ENCODE data around the gene NPEPL1.

The NPEPL1 gene

DNA sequence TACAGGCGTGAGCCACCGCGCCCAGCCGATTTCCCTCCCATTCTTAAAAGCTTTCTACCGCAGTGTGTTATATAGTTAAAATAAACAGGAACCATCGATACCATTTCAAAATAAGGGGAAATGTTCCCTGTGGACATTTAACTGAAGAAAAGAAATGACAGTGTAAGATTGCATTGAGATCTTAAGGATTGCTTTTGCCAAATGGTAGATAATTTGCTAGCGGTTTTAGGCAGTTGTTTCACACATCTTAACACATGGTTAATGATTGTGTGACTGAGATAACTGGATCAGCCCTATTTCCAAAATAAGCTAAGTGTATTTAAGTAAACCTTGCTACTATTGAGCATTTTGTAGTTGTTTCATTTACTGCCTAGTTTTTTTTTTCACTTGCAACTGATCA lies 25.9 kb upstream of the NPEPL1 start:
- FAIRE-seq (peak; percentile 20), DNase-seq (ENCODE audit: insufficient read length, low spot score) (no peak)
- TF ChIP-seq POU2F2 (IDR thresholded peaks at IDR 0.05; ENCODE audit: low read depth, low read length): no peak
- no peak for TF ChIP-seq POLR2AphosphoS5 (IDR thresholded peaks at IDR 0.05; ENCODE audit: low read depth, low read length)
- TF ChIP-seq SPI1 (IDR thresholded peaks at IDR 0.05; ENCODE audit: low read depth, low read length): no peak
- no peak for TF ChIP-seq POLR2A (IDR thresholded peaks at IDR 0.05; ENCODE audit: low read depth, low read length)
- no peak for TF ChIP-seq TAF1 (IDR thresholded peaks at IDR 0.05; ENCODE audit: low read depth, low read length)
- TF ChIP-seq PAX5 (IDR thresholded peaks at IDR 0.05; ENCODE audit: insufficient read depth, low read length, severe bottlenecking): no peak

DNA sequence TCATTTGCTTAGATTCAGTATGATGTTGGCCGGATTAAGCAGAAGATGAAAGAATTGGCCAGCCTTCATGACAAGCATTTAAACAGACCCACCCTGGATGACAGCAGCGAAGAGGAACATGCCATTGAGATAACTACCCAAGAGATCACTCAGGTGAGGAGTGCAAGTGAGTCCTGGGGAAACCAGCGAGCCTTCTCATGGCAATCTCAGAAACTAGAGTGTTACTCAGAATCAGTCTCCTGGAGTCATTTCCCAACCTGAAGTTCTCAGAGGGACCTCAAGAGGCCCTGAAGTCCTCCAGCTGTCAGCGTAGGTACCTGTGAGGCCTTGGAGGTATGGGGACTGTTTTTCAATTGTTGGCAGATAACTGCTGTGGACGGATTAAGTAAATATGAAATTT lies 24.6 kb upstream of the NPEPL1 start:
- FAIRE-seq: no peak
- no peak for DNase-seq (ENCODE audit: insufficient read length, low spot score)
- TF ChIP-seq TAF1 (IDR thresholded peaks at IDR 0.05; ENCODE audit: low read depth, low read length): no peak
- no peak for TF ChIP-seq POLR2AphosphoS5 (IDR thresholded peaks at IDR 0.05; ENCODE audit: low read depth, low read length)
- no peak for TF ChIP-seq PAX5 (IDR thresholded peaks at IDR 0.05; ENCODE audit: insufficient read depth, low read length, severe bottlenecking)
- TF ChIP-seq SPI1 (IDR thresholded peaks at IDR 0.05; ENCODE audit: low read depth, low read length): no peak
- TF ChIP-seq POLR2A (IDR thresholded peaks at IDR 0.05; ENCODE audit: low read depth, low read length): no peak
- TF ChIP-seq POU2F2 (IDR thresholded peaks at IDR 0.05; ENCODE audit: low read depth, low read length): no peak

DNA sequence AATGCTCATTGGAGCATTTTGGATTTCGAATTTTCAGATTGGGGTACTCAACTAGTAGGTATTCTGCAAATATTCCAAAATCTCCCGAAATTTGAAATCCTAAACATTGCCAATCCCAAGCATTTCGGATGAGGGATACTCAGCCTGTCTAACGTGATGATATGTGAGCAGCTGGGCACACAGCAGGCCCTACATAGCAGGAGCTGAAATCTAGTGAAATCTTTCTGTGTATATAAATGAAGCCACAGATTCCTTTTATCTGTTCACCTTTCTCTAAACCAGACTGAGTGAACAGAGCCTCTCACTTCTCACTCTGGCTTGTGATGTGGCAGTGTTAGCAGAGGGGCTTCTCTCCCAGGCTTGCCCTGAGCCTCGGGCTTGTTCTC lies 23.7 kb upstream of the NPEPL1 start:
- TF ChIP-seq POLR2A (IDR thresholded peaks at IDR 0.05; ENCODE audit: low read depth, low read length) (no peak), POLR2AphosphoS5 (IDR thresholded peaks at IDR 0.05; ENCODE audit: low read depth, low read length) (no peak), TAF1 (IDR thresholded peaks at IDR 0.05; ENCODE audit: low read depth, low read length) (no peak), POU2F2 (IDR thresholded peaks at IDR 0.05; ENCODE audit: low read depth, low read length) (no peak), PAX5 (IDR thresholded peaks at IDR 0.05; ENCODE audit: insufficient read depth, low read length, severe bottlenecking) (no peak), SPI1 (IDR thresholded peaks at IDR 0.05; ENCODE audit: low read depth, low read length) (no peak)
- FAIRE-seq: no peak
- DNase-seq (ENCODE audit: insufficient read length, low spot score): no peak

DNA sequence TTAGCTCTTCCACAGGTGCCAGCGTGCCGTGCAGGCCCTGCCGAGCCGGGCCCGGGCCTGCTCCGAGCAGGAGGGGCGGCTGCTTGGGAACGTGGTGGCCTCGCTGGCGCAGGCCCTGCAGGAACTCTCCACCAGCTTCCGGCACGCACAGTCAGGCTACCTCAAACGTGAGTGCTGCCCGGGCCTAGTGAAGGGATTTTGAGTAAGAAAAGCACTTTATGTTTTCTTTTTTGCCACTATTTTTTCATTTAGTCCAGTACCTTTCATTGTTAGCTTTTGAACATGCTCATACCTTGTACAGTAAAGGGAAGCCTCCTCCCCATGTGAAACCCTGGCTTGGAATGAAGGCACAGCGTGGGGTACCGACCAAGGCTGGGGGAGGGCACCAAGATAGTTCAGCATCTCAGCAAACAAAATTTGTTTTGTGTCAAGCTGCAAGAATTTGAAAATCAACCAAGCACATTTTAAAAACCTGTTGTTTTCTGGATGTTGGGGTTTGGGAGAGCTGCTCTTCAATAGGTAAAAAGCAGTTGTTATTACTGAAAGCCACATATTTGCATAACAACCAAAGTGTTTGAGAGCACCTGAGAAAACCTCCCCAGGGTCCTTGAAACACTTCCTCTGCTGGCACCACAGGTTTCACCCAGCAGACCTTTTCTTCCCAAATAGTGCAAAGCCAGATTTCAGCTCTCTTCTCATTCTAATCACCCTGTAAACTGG lies 23.2 kb upstream of the NPEPL1 start:
- DNase-seq (ENCODE audit: insufficient read length, low spot score) (peak; percentile 32), FAIRE-seq (peak; percentile 40)

DNA sequence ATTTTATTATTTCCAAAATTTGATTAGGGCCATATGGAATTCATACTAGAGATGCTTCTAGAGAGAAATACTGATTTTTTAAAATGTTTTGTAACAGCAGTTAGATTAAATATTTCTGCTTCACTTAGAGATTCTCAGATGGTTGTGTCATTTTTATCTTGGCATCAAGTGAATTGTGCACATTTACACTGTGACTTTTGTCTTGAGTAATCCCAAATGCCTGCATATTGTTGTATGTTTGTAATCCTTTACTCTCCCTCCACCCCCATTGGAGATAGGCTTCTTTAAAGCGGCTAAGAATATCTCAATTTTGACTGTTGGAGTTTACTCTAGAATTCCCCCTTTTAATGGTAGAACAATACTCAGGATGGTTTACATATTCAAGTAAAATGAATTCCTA lies 22.5 kb upstream of the NPEPL1 start:
- FAIRE-seq (no peak), DNase-seq (ENCODE audit: insufficient read length, low spot score) (no peak)
- TF ChIP-seq POU2F2 (IDR thresholded peaks at IDR 0.05; ENCODE audit: low read depth, low read length) (no peak), PAX5 (IDR thresholded peaks at IDR 0.05; ENCODE audit: insufficient read depth, low read length, severe bottlenecking) (no peak), TAF1 (IDR thresholded peaks at IDR 0.05; ENCODE audit: low read depth, low read length) (no peak), POLR2A (IDR thresholded peaks at IDR 0.05; ENCODE audit: low read depth, low read length) (no peak), SPI1 (IDR thresholded peaks at IDR 0.05; ENCODE audit: low read depth, low read length) (no peak), POLR2AphosphoS5 (IDR thresholded peaks at IDR 0.05; ENCODE audit: low read depth, low read length) (no peak)

More for the DNA sequence above, 23.2 kb upstream of the NPEPL1 start:
- TF ChIP-seq POLR2AphosphoS5 (IDR thresholded peaks at IDR 0.05; ENCODE audit: low read depth, low read length): no peak
- TF ChIP-seq PAX5 (IDR thresholded peaks at IDR 0.05; ENCODE audit: insufficient read depth, low read length, severe bottlenecking): no peak
- TF ChIP-seq SPI1 (IDR thresholded peaks at IDR 0.05; ENCODE audit: low read depth, low read length): peak; percentile 65
- TF ChIP-seq TAF1 (IDR thresholded peaks at IDR 0.05; ENCODE audit: low read depth, low read length): no peak
- peak; percentile 92 for TF ChIP-seq POU2F2 (IDR thresholded peaks at IDR 0.05; ENCODE audit: low read depth, low read length)

DNA sequence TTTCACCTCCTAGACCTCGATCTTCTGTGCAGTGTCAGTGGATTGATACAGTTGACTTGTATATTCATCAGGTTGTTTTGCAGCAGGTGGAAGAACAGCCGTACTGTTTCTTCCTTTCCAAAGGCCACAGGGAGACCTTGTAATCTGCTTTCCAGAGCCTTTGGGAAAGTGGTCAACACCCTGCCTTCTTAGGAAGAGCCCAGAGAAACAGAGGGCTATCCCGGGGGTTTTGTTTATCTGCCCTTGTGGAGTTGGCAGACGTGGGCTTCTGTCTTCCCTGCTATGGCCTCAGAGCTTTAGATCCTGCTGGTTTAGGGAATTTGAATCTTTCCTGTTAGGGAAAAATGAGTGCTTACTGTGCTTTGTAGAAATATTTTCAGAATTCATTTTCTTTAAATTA lies 21.9 kb upstream of the NPEPL1 start:
- DNase-seq (ENCODE audit: insufficient read length, low spot score) (no peak), FAIRE-seq (no peak)

DNA sequence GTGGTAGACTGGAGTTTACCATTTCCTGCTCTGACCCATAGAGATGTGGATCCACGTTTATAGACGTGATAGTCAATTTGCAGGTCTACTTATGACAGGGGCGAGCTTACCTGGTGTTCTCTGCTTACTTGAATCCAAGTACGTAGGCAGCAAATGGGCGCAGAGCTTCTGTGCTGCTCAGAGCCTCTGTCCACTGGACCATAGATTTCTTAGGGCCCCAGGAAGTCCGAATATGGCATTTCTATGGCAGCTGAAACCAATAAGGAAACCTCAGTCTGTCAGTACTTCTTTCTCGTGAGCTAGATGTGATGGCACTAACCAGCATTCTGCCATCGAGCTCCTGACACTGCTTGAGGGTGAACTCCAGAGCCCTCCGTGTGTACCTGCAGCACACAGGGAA lies 19.5 kb upstream of the NPEPL1 start:
- TF ChIP-seq TAF1 (IDR thresholded peaks at IDR 0.05; ENCODE audit: low read depth, low read length): no peak
- TF ChIP-seq SPI1 (IDR thresholded peaks at IDR 0.05; ENCODE audit: low read depth, low read length): no peak
- no peak for TF ChIP-seq POLR2AphosphoS5 (IDR thresholded peaks at IDR 0.05; ENCODE audit: low read depth, low read length)
- TF ChIP-seq POLR2A (IDR thresholded peaks at IDR 0.05; ENCODE audit: low read depth, low read length): no peak
- no peak for TF ChIP-seq PAX5 (IDR thresholded peaks at IDR 0.05; ENCODE audit: insufficient read depth, low read length, severe bottlenecking)
- TF ChIP-seq POU2F2 (IDR thresholded peaks at IDR 0.05; ENCODE audit: low read depth, low read length): no peak
- no peak for DNase-seq (ENCODE audit: insufficient read length, low spot score)
- no peak for FAIRE-seq

More for the DNA sequence above, 21.9 kb upstream of the NPEPL1 start:
- no peak for TF ChIP-seq POLR2A (IDR thresholded peaks at IDR 0.05; ENCODE audit: low read depth, low read length)
- no peak for TF ChIP-seq POU2F2 (IDR thresholded peaks at IDR 0.05; ENCODE audit: low read depth, low read length)
- TF ChIP-seq PAX5 (IDR thresholded peaks at IDR 0.05; ENCODE audit: insufficient read depth, low read length, severe bottlenecking): no peak
- TF ChIP-seq SPI1 (IDR thresholded peaks at IDR 0.05; ENCODE audit: low read depth, low read length): no peak

DNA sequence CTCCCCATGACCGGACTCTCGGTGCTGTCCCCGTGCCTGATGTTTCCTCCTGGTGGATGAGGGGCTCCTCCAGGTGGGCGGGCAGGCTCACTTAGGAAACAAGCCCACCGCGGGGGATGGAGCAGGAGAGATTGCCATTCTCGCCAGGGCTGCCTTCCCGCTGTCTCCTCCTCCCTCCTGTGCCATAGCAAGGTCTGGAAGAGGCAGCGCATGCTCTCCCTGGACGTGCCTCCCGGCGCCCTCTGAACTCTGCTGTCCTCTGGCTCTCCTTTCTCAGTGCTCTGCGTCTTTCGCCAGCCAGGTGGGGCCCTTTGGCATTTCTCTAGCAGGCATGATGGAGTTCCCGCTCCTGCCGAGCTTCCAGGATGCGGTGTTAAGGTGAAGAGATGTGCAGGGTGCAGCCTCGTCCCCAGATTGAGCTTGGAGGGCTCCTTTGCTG lies 17.4 kb upstream of the NPEPL1 start:
- DNase-seq (ENCODE audit: insufficient read length, low spot score) (no peak), FAIRE-seq (no peak)
- TF ChIP-seq SPI1 (IDR thresholded peaks at IDR 0.05; ENCODE audit: low read depth, low read length) (no peak), PAX5 (IDR thresholded peaks at IDR 0.05; ENCODE audit: insufficient read depth, low read length, severe bottlenecking) (no peak), POLR2AphosphoS5 (IDR thresholded peaks at IDR 0.05; ENCODE audit: low read depth, low read length) (no peak), POU2F2 (IDR thresholded peaks at IDR 0.05; ENCODE audit: low read depth, low read length) (no peak), POLR2A (IDR thresholded peaks at IDR 0.05; ENCODE audit: low read depth, low read length) (no peak), TAF1 (IDR thresholded peaks at IDR 0.05; ENCODE audit: low read depth, low read length) (no peak)

DNA sequence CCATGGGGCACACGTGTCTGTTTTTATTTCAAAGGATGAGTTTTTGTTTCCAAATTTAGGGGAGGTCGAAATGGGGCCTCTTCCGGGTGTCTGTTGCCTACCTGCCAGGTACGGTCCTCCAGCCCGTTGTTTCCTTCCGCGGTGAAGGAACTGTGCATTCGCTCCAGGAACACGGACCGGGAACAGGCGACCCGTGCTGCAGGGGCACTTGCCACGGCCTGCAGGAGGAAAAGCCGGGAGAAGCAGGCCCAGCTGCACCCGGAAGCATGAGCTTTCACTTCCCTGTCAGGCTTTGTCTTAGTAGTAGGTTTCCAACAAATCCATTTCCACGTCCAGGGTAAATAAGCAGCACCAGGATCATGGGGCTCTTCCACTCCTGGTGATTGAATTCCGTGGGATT lies 17.0 kb upstream of the NPEPL1 start:
- DNase-seq (ENCODE audit: insufficient read length, low spot score): no peak

More for the DNA sequence above, 17.0 kb upstream of the NPEPL1 start:
- TF ChIP-seq POLR2AphosphoS5 (IDR thresholded peaks at IDR 0.05; ENCODE audit: low read depth, low read length) (no peak), POU2F2 (IDR thresholded peaks at IDR 0.05; ENCODE audit: low read depth, low read length) (no peak), TAF1 (IDR thresholded peaks at IDR 0.05; ENCODE audit: low read depth, low read length) (no peak), POLR2A (IDR thresholded peaks at IDR 0.05; ENCODE audit: low read depth, low read length) (no peak), PAX5 (IDR thresholded peaks at IDR 0.05; ENCODE audit: insufficient read depth, low read length, severe bottlenecking) (no peak), SPI1 (IDR thresholded peaks at IDR 0.05; ENCODE audit: low read depth, low read length) (no peak)
- FAIRE-seq: no peak

Data from GM12891 (cell line).